Islet of Langerhans (tissue), 1 donor: ENCODE measurements around the gene INO80E.

Experiments
- FAIRE-seq: peaks from one replicate; lab custom pipeline; 2011; peaks lifted over from hg19 to GRCh38; lab: Jason Lieb, UNC

INO80E gene

GRCh38 chr16:29975811-29976511 lies 20.1 kb upstream of the INO80E start:
- no peak for FAIRE-seq

GRCh38 chr16:29977063-29977825 lies 18.8 kb upstream of the INO80E start:
- FAIRE-seq: no peak

GRCh38 chr16:29978081-29978480 lies 18.0 kb upstream of the INO80E start:
- FAIRE-seq: no peak

- FAIRE-seq: no peak
Measured at GRCh38 chr16:29978564-29979270, 17.3 kb upstream of the INO80E start.

- no peak for FAIRE-seq
Measured at GRCh38 chr16:29982560-29983419, 13.3 kb upstream of the INO80E start.

- no peak for FAIRE-seq
Measured at GRCh38 chr16:29983420-29984136, 12.5 kb upstream of the INO80E start.

GRCh38 chr16:29984137-29984763 lies 11.8 kb upstream of the INO80E start:
- no peak for FAIRE-seq

GRCh38 chr16:29984764-29985147 lies 11.3 kb upstream of the INO80E start:
- no peak for FAIRE-seq

GRCh38 chr16:29985271-29985811 lies 10.7 kb upstream of the INO80E start:
- no peak for FAIRE-seq

GRCh38 chr16:29986231-29986630 lies 9.8 kb upstream of the INO80E start:
- FAIRE-seq: no peak

GRCh38 chr16:29986931-29987330 lies 9.1 kb upstream of the INO80E start:
- no peak for FAIRE-seq

GRCh38 chr16:29987371-29988085 lies 8.5 kb upstream of the INO80E start:
- FAIRE-seq: no peak

GRCh38 chr16:29988346-29989075 lies 7.5 kb upstream of the INO80E start:
- FAIRE-seq: no peak

- FAIRE-seq: no peak
Measured at GRCh38 chr16:29989111-29989858, 6.8 kb upstream of the INO80E start.

GRCh38 chr16:29990034-29990433 lies 6.0 kb upstream of the INO80E start:
- FAIRE-seq: no peak

- FAIRE-seq: no peak
Measured at GRCh38 chr16:29990883-29991570, 5.0 kb upstream of the INO80E start.

GRCh38 chr16:29991571-29991904 lies 4.5 kb upstream of the INO80E start:
- FAIRE-seq: no peak

- FAIRE-seq: no peak
Measured at GRCh38 chr16:29992344-29992967, 3.6 kb upstream of the INO80E start.
